CD4-positive, CD25-positive, alpha-beta regulatory T cell (primary cell): ENCODE data around the gene ACOT7. TPM values are rescaled to one million over a fixed set of nuclear protein-coding genes. Genes with fewer than 3 reads are reported as not detected.
"Not testable (repeated sequence)": the region's sequence is repeated elsewhere in the genome, so short reads cannot be mapped to it uniquely, and the experiment has no call there.

Experiments used
- ATAC-seq, 2 donors: fragments of 150-1000 bp; cut with Tn5 transposase; one replicate each; pipeline ENCODE4 v1.10.0; 2021; ENCODE audit warnings: low read depth in 2 of 2, moderate number of reproducible peaks in 2 of 2, moderate library complexity in 1 of 2
- DNase-seq, 3 donors: peaks; one replicate each; pipeline versions ENCODE4 v3.0.0 to v3.0.0-alpha.2; 2012 to 2022; ENCODE audit warnings: mixed read lengths in 1 of 3
- H3K27ac ChIP-seq: one replicate; pipeline ENCODE4 v1.7.0; 2013; ENCODE audit warnings: mild to moderate bottlenecking, low read length; ENCODE audit not compliant: insufficient read depth, poor library complexity, severe bottlenecking
- H3K27me3 ChIP-seq: one replicate; pipeline ENCODE4 v1.7.0; 2013; ENCODE audit warnings: low read length; ENCODE audit not compliant: control insufficient read depth, insufficient read depth
- H3K36me3 ChIP-seq: one replicate; pipeline ENCODE4 v1.7.0; 2013; ENCODE audit warnings: mild to moderate bottlenecking, low read length, moderate library complexity; ENCODE audit not compliant: control insufficient read depth, insufficient read depth
- H3K4me1 ChIP-seq: 2 replicates; pipeline ENCODE4 v1.7.0; 2013; ENCODE audit warnings: mild to moderate bottlenecking, low read length; ENCODE audit not compliant: insufficient read depth, control insufficient read depth, poor library complexity, severe bottlenecking
- H3K4me3 ChIP-seq: one replicate; pipeline ENCODE4 v1.7.0; 2013; ENCODE audit warnings: low read depth, mild to moderate bottlenecking, low read length, moderate library complexity
- H3K9me3 ChIP-seq, 2 experiments: 1 replicate in 1 of 2; 2 replicates in 1 of 2; pipeline ENCODE4 v1.7.0; 2013; ENCODE audit warnings: low read length in 2 of 2, mild to moderate bottlenecking in 1 of 2, moderate library complexity in 1 of 2; ENCODE audit not compliant: control insufficient read depth in 2 of 2
- H3K27ac Mint-ChIP-seq, 3 donors: one replicate each; pipeline ENCODE4 v1.8.0; 2020 to 2022; ENCODE audit warnings: mild to moderate bottlenecking in 3 of 3, mixed read lengths in 3 of 3, moderate library complexity in 2 of 3
- H3K27me3 Mint-ChIP-seq: one replicate; pipeline ENCODE4 v1.8.0; 2022; ENCODE audit warnings: mild to moderate bottlenecking, mixed read lengths
- H3K36me3 Mint-ChIP-seq: one replicate; pipeline ENCODE4 v1.8.0; 2020; ENCODE audit warnings: mixed read lengths
- H3K4me1 Mint-ChIP-seq, 4 donors: one replicate each; pipeline ENCODE4 v1.8.0; 2020 to 2022; ENCODE audit warnings: mixed read lengths in 4 of 4, mild to moderate bottlenecking in 1 of 4
- H3K4me3 Mint-ChIP-seq, 4 donors: one replicate each; pipeline ENCODE4 v1.8.0; 2020 to 2022; ENCODE audit warnings: mild to moderate bottlenecking in 4 of 4, mixed read lengths in 4 of 4, moderate library complexity in 3 of 4
- H3K9me3 Mint-ChIP-seq, 7 donors: one replicate each; pipeline ENCODE4 v1.8.0; 2020 to 2022; ENCODE audit warnings: mixed read lengths in 7 of 7, mild to moderate bottlenecking in 3 of 7, moderate library complexity in 2 of 7
- polyA plus RNA-seq, 4 donors: library from polyadenylated mRNA; unstranded; fragments of 300-500 nt; fragmentation: Illumina TruSeq; gene quantifications; one replicate each; pipeline ENCODE4 v1.2.3, GENCODE V29; 2021
- total RNA-seq: library from RNA; stranded (reverse); gene quantifications from one replicate; pipeline ENCODE4 v1.2.3, GENCODE V29; 2022

The ACOT7 gene
- total and polyA plus RNA-seq, 5 donors from 2014 or later: 9.3 to 13.6 (median 9.8) TPM

- no peak for DNase-seq
- Mint-ChIP-seq H3K4me3 (no peak overlapping the region), H3K36me3 (no peaks in the 10 kb centered on the region), H3K27ac (no peak overlapping the region), H3K9me3 (peaks cover 0 to 1% (median 0%) of the 10 kb centered on the region in 7 donors), H3K27me3 (peaks cover 48% of the 10 kb centered on the region), H3K4me1 (peaks cover 0 to 11% (median 5%) of the 10 kb centered on the region in 4 donors)
- H3K9me3 ChIP-seq: no peaks in the 10 kb centered on the region
- no peak for ATAC-seq
- H3K36me3 ChIP-seq: no peaks in the 10 kb centered on the region
- no peak overlapping the region for H3K27ac ChIP-seq
- peaks cover 4% of the 10 kb centered on the region for H3K4me1 ChIP-seq
- H3K27me3 ChIP-seq: no peaks in the 10 kb centered on the region
- H3K4me3 ChIP-seq: no peak overlapping the region
Observed at GRCh38 chr1:6435129-6435528, 41.6 kb upstream of the ACOT7 start.

GRCh38 chr1:6434186-6434585 lies 40.6 kb upstream of the ACOT7 start:
- Mint-ChIP-seq H3K4me3 (no peak overlapping the region), H3K9me3 (peaks cover 0 to 1% (median 0%) of the 10 kb centered on the region in 7 donors), H3K4me1 (peaks cover 0 to 7% (median 3%) of the 10 kb centered on the region in 4 donors), H3K27ac (no peak overlapping the region), H3K27me3 (peaks cover 47% of the 10 kb centered on the region), H3K36me3 (no peaks in the 10 kb centered on the region)
- no peak overlapping the region for H3K27ac ChIP-seq
- DNase-seq (no peak), ATAC-seq (no peak)
- no peak overlapping the region for H3K4me3 ChIP-seq
- no peaks in the 10 kb centered on the region for H3K36me3 ChIP-seq
- no peaks in the 10 kb centered on the region for H3K9me3 ChIP-seq
- no peaks in the 10 kb centered on the region for H3K27me3 ChIP-seq
- H3K4me1 ChIP-seq: no peaks in the 10 kb centered on the region

GRCh38 chr1:6431645-6432579 lies 38.3 kb upstream of the ACOT7 start:
- H3K9me3 ChIP-seq, H3K36me3 ChIP-seq, H3K4me3 ChIP-seq, DNase-seq, H3K4me3 Mint-ChIP-seq, H3K27ac ChIP-seq, H3K9me3 Mint-ChIP-seq, H3K27me3 ChIP-seq, H3K4me1 Mint-ChIP-seq, ATAC-seq, H3K27ac Mint-ChIP-seq, H3K4me1 ChIP-seq, H3K36me3 Mint-ChIP-seq: not testable (repeated sequence)
- peaks cover 47% of the 10 kb centered on the region for H3K27me3 Mint-ChIP-seq

- H3K36me3 ChIP-seq, DNase-seq, ATAC-seq, H3K9me3 ChIP-seq, H3K27me3 ChIP-seq, H3K4me3 Mint-ChIP-seq, H3K27ac Mint-ChIP-seq, H3K4me1 ChIP-seq, H3K9me3 Mint-ChIP-seq, H3K36me3 Mint-ChIP-seq, H3K27ac ChIP-seq, H3K4me1 Mint-ChIP-seq, H3K4me3 ChIP-seq: not testable (repeated sequence)
- peaks cover 38% of the 10 kb centered on the region for H3K27me3 Mint-ChIP-seq
Observed at GRCh38 chr1:6429660-6430411, 36.3 kb upstream of the ACOT7 start.

GRCh38 chr1:6428453-6428852 lies 34.9 kb upstream of the ACOT7 start:
- not testable (repeated sequence) for H3K9me3 ChIP-seq, ATAC-seq, H3K4me3 ChIP-seq, DNase-seq, H3K9me3 Mint-ChIP-seq, H3K36me3 ChIP-seq, H3K27ac ChIP-seq, H3K27ac Mint-ChIP-seq, H3K36me3 Mint-ChIP-seq, H3K4me3 Mint-ChIP-seq, H3K27me3 ChIP-seq
- H3K27me3 Mint-ChIP-seq: peaks cover 40% of the 10 kb centered on the region
- H3K4me1 ChIP-seq: peaks cover 20% of the 10 kb centered on the region
- H3K4me1 Mint-ChIP-seq: peaks cover 0 to 11% (median 0%) of the 10 kb centered on the region in 4 donors

GRCh38 chr1:6427441-6428390 lies 34.1 kb upstream of the ACOT7 start:
- Mint-ChIP-seq H3K9me3 (peaks cover 0 to 1% (median 0%) of the 10 kb centered on the region in 7 donors), H3K27ac (no peak overlapping the region), H3K27me3 (peaks cover 47% of the 10 kb centered on the region), H3K4me1 (peaks cover 0 to 11% (median 0%) of the 10 kb centered on the region in 4 donors), H3K4me3 (no peak overlapping the region), H3K36me3 (no peaks in the 10 kb centered on the region)
- Histone ChIP-seq H3K36me3 (no peaks in the 10 kb centered on the region), H3K4me3 (no peak overlapping the region), H3K27me3 (peaks cover 3% of the 10 kb centered on the region), H3K9me3 (no peaks in the 10 kb centered on the region), H3K27ac (no peak overlapping the region), H3K4me1 (peaks cover 21% of the 10 kb centered on the region)
- ATAC-seq (no peak), DNase-seq (no peak)

- Mint-ChIP-seq H3K27me3 (peaks cover 55% of the 10 kb centered on the region), H3K4me3 (no peak overlapping the region), H3K4me1 (peaks cover 0 to 11% (median 0%) of the 10 kb centered on the region in 4 donors), H3K27ac (no peak overlapping the region), H3K36me3 (no peaks in the 10 kb centered on the region), H3K9me3 (peaks cover 0 to 1% (median 0%) of the 10 kb centered on the region in 7 donors)
- ATAC-seq (no peak), DNase-seq (no peak)
- Histone ChIP-seq H3K9me3 (no peaks in the 10 kb centered on the region), H3K4me1 (peaks cover 21% of the 10 kb centered on the region), H3K27me3 (peaks cover 3% of the 10 kb centered on the region), H3K36me3 (no peaks in the 10 kb centered on the region), H3K4me3 (no peak overlapping the region), H3K27ac (no peak overlapping the region)
Observed at GRCh38 chr1:6426972-6427350, 33.4 kb upstream of the ACOT7 start.
